Kidney epithelial cell (primary cell): ENCODE results near the gene FBLN5. TPM values are rescaled to one million over a fixed set of nuclear protein-coding genes. Genes with fewer than 3 reads are reported as not detected.

ENCODE experiments used
- DNase-seq: peaks from one replicate; pipeline ENCODE4 v3.0.0-alpha.2; 2010; ENCODE audit warnings: low read depth
- H3K27me3 ChIP-seq: 2 replicates; pipeline ENCODE4 v1.6.0; 2011; ENCODE audit warnings: low read length; ENCODE audit not compliant: control insufficient read depth, insufficient read depth
- H3K36me3 ChIP-seq: 2 replicates; pipeline ENCODE4 v1.5.1; 2011; ENCODE audit warnings: low read length; ENCODE audit not compliant: control insufficient read depth, insufficient read depth
- H3K4me3 ChIP-seq: 2 replicates; pipeline ENCODE4 v1.5.1; 2011; ENCODE audit warnings: low read depth, mild to moderate bottlenecking, control low read depth, low read length
- total RNA-seq: library from RNA; depleted of rRNA; stranded (reverse); fragments of >200 nt; gene quantifications from 2 replicates; pipeline ENCODE4 v1.2.3, GENCODE V29; 2015
- TF ChIP-seq, protein P1 (sequence below): IDR thresholded peaks from 2 replicates; pipeline ENCODE4 v1.5.1; 2011; ENCODE audit warnings: mild to moderate bottlenecking, moderate library complexity, low read length, control low read depth, inconsistent platforms; ENCODE audit not compliant: insufficient read depth, poor library complexity, severe bottlenecking

Gene FBLN5
- total RNA-seq, 1 donor from 2014 or later: 4.8 TPM

DNA sequence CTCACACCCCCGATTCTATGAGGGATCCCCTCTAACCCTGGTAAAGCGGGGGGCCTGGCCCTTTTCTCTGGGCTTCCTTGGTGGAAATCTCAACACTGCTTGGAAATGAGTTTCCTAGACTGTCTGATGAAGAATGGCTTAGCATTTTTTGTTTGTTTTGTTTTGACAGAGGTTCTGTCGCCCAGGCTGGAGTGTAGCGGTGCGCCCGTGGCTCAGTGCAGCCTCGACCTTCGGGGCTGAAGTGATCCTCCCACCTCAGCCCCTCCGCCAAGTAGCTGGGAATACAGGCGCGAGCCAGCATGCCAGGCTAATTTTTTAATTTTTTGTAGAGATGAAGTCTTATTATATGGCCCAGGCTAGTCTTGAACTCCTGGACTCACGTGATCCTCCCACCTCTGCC, 110.4 kb downstream of the FBLN5 start:
- H3K36me3 ChIP-seq: no peaks in the 10 kb centered on the region
- DNase-seq: no peak
- H3K27me3 ChIP-seq: peaks cover 21% of the 10 kb centered on the region
- peak overlapping the region; percentile 39 for H3K4me3 ChIP-seq
- TF ChIP-seq, protein P1, sequence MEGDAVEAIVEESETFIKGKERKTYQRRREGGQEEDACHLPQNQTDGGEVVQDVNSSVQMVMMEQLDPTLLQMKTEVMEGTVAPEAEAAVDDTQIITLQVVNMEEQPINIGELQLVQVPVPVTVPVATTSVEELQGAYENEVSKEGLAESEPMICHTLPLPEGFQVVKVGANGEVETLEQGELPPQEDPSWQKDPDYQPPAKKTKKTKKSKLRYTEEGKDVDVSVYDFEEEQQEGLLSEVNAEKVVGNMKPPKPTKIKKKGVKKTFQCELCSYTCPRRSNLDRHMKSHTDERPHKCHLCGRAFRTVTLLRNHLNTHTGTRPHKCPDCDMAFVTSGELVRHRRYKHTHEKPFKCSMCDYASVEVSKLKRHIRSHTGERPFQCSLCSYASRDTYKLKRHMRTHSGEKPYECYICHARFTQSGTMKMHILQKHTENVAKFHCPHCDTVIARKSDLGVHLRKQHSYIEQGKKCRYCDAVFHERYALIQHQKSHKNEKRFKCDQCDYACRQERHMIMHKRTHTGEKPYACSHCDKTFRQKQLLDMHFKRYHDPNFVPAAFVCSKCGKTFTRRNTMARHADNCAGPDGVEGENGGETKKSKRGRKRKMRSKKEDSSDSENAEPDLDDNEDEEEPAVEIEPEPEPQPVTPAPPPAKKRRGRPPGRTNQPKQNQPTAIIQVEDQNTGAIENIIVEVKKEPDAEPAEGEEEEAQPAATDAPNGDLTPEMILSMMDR: no peak

DNA sequence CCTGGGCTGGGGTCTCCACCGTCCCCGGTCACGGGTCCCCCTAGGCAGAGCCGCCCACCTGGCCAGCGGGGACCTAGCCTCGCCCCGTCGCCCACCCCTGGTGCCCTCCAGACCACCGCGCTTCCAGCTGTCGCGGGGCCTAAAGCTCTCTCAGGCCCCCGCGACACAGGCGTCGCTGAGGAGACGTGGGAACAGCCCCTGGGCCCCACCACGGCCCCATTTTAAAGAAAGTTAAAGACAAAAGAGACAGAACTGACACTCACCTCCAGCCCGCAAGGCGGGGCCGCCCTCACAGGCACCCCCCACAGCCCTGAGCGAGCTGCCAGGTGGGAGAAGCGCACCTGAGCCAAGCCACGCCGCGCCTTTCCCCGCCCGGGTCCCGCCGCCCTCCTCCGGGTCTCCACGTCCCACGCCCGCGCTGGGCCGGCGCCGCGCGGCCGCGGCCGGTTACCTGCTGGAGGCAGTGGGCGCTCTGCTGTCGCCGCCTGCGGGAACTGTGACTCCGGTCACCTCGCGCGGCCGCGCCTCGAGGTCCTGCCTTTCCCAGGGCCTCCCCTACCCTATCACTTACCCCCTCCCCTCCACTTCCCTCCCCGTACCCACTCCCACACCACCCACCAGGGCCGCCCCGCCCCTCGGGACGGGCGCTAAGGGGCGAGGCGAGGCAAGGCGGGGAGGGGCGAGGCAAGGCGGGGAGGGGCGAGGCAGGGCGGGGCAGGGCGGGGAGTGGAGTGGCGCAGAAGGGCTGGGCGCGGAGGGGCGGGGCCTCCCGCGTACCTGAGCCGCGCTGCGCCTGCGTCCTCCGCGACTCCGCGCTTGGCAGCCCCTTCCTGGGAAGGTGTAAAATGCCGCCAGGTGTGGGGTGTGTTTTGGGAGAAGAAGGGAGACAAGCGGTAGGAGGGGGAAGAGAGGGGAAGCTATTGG, 111.3 kb downstream of the FBLN5 start:
- TF ChIP-seq, protein P1: no peak
- DNase-seq: no peak
- Histone ChIP-seq H3K4me3 (peak overlapping the region; percentile 39), H3K36me3 (no peaks in the 10 kb centered on the region), H3K27me3 (peaks cover 21% of the 10 kb centered on the region)

DNA sequence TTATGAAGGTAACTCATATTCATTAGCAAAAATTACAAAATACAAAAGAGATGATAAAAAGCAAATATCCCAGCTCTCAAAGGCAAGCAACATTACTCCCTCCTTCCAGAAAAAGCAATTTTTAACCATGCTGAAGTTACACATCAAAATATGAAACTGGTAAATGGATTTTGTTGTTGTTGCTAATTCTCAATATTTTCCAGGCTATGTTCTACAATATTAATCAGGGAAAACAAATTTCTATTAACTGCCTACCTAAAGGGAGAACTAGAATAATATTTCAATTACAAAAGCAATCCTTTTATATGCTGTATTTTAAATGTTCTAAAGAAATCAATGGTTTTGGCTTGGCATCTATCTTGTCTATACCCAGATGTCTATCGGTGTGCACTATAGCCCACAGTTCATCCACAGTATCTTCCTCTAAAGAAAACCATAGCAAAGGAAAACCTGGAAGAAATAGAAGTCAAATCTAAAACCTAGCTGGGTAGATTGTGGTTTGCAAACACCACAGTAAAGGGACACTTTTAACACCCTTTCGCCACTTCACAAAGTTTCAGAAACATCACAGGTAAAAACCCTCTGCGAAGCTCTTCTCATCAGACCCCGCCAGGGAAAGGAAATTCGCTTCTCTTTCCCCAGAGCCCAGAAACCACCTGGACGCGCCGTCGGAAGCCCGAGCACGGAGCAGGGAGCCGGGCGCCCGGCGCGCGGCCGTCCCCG, 112.1 kb downstream of the FBLN5 start:
- peak overlapping the region; percentile 39 for H3K4me3 ChIP-seq
- H3K36me3 ChIP-seq: no peaks in the 10 kb centered on the region
- TF ChIP-seq, protein P1: no peak
- DNase-seq: no peak
- H3K27me3 ChIP-seq: peaks cover 21% of the 10 kb centered on the region

- H3K4me3 ChIP-seq: no peak overlapping the region
- TF ChIP-seq, protein P1: no peak
- no peak for DNase-seq
- no peaks in the 10 kb centered on the region for H3K36me3 ChIP-seq
- peaks cover 21% of the 10 kb centered on the region for H3K27me3 ChIP-seq
Observed at GRCh38 chr14:91834571-91834970, 112.9 kb downstream of the FBLN5 start.

- TF ChIP-seq, protein P1: no peak
- H3K4me3 ChIP-seq: no peak overlapping the region
- no peak for DNase-seq
- H3K27me3 ChIP-seq: peaks cover 11% of the 10 kb centered on the region
- no peaks in the 10 kb centered on the region for H3K36me3 ChIP-seq
Observed at GRCh38 chr14:91831337-91831736, 116.2 kb downstream of the FBLN5 start.
